CD4-positive, alpha-beta T cell treated with Interleukin-6 for 4 hours (primary cell): Measurements from ENCODE around the gene DDN.

Experiments
- DNase-seq: peaks from one replicate; pipeline ENCODE4 v3.0.0-alpha.2; 2020; ENCODE audit warnings: mixed read lengths

The DDN gene

GRCh38 chr12:49031573-49032161 lies 32.5 kb upstream of the DDN start:
- DNase-seq, result no peak

- no peak for DNase-seq
Observed at GRCh38 chr12:49030714-49031572, 31.8 kb upstream of the DDN start.

DNA sequence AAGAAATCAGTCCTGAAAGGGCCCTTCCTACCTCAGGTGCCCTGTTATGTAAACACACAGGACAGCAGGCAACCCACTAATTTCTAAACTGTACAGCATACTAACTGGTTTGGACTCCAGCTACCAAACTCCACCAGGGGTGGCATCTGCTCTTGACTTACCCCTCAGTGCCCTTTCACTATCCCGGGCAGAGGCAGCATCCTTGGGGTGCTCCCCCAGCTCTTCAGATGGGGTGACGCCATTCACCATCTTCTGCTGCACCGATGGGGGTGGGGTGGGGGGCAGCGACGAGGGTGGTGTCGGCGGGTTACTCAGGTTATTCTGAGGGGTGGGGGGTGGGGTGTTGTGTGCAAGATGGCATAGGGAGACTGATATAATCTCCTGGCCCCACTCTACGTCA lies 30.9 kb upstream of the DDN start:
- DNase-seq, result no peak

DNA sequence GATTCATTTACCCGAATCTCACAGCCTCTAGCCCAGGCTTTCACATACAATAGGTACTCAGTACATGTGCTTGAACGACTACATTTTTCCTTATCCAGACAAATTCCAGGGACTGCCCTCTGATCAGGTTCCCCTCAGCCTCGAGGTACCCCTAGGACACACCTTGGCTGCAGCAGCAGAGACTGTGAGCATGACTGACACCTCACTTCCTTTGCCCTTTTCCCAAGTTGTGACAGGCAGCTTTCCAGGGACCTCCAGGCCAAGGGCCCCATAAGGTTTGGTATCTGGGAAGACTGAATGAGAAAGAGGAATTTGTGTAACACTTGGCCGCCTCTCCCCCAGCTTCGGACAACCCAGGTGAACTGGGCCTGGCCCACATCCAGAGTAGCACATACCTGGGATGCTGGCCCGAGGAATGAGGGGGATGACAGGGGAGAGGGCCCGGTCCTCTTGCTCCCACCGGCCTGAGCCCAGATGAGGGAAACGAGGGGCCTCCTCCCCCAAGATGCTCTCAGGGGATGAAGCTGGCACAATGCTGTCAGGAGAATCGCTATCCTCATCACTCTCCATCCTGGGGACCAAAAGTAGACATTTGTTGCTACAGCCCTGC lies 29.6 kb upstream of the DDN start:
- no peak for DNase-seq

DNA sequence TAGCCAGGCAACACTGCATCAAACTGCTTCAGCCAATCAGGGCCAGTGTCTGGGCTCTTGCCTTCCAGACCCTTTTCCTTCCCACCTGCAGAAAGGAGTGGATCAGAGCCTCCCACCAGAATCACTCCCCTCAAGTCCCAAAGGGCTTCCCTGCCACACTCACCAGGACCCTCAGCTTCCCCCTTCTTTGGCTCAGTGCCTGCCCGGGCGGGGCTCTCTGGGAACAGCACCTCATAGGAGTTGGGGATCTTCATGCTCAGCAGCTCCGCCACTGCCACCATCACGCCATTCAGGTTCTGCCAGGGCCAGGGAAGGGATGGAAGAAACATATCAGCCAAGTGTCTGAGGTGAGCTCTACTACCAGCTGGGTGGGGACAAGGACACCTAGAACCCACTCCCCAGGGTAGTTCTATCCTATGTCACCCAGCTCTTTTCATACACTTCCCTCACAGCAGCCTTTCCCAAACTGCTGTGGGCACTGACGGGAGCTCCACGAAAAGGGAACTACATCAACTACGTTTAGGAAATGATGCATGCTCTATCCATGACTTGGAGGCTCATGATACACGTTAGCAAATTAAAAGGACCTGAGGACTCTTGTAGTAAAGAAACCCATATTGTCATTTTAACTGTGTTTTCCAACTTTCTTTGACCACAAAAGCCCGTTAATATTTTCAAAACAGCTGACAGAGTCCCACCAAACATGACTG lies 28.8 kb upstream of the DDN start:
- no peak for DNase-seq

DNA sequence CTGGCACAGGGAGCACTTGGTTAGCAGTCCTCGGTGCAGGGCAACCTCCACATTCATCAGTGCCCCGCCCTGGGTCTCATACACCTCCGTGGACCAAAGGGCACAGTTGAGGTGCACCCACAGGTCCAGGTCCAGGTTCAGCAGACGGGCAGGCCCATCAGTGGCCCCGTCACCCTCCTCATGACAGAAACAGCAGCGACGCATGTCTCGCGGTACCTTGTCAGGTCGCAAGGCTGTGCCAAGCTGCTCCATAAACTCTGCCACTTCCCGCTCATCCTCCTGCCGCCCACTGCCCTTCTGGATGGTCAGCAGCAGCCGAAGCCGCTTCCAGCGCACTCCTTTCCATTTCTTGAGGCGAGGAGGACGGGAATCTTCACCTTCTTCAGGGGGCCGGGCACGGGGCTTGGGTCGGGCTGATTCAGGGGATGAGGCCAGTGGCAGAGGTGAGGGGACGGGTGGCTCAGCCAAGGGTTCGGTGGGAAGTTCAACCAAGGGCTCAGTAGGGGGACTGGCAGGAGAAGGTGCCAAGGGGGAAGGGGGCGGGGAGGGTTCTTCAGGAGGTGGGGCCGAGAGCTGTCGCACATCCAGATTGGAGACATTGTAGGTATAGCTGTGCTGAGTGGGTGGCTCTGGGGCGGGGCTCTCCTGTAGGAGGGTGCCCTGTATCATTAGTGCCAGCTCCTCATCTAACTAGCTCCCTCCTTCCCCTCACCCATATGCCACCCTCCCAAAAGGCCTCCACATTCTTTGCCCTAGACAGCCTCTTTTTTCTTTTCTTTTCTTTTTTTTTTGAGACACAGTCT lies 27.7 kb upstream of the DDN start:
- no peak for DNase-seq

- DNase-seq, result no peak
Observed at GRCh38 chr12:49026101-49026500, 26.9 kb upstream of the DDN start.

- DNase-seq, result no peak
Observed at GRCh38 chr12:49025463-49025862, 26.3 kb upstream of the DDN start.

DNA sequence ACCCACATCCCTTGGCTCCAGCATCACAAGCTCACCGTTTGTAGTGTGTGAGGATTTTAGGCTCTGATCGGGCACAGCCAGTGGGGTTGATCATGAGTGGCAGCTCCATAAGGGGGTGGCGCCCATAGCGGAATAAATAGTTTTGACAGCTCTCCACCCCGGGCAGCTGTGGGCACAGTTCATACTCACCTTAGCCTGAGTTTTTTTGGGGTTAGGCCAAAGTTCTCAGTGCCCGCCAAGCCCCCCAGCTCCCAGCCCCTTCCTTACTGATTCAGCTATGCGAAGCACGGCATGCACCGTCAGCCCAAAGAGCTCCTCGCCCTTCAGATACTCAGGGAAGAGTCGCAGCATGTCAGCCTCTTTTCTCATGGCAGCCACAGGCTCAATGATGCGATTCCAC lies 25.4 kb upstream of the DDN start:
- no peak for DNase-seq

DNA sequence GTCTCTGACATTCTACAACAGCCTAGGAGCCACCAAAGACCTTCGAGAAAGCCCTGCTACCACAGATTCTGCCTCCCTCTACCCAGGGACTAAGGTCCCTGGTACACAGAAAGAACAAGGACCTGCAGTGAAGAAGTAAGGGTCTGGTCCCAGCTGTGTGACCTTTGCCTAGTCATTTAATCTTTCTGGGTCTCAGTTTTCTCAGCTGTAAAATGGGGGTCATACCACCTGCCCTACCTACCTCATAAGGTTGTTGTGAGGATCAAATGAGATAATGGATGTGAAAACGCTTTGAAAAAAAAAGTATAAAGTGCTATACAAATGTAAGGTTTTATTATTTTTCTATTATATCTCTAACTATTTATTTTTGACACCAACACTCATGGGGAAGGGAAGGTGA lies 24.6 kb upstream of the DDN start:
- no peak for DNase-seq

GRCh38 chr12:49022558-49023178 lies 23.5 kb upstream of the DDN start:
- DNase-seq, result no peak

DNA sequence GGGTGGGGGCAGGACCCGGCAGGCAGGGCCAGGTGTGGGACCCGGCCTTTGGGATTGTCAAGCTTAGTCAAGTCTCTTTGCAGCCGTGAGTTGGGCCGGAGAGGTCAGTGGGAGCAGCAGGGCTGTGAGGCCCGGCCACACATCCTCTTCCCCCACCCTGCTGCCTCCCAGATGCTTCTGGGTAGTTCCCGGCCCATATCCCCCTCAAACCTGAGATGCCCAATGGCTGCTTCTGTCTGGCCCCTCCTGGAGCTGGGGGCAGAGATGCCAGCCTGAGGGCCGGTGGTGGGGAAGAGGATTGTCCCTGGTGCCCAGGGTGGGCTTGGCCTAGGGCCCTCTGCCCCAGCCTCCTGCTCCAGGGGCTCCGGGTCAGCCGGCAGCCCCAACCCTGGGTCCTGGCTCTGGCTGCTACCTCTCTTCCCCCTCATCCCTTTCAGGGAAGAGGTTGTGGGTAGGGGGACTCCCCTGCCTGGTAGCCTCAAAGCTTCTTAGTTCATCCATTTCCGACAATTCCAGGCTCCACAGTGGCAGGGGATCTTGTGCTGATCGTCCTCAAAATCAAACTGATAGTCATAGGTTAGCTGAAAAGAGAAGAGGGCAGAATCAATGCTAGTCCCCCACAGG lies 22.2 kb upstream of the DDN start:
- no peak for DNase-seq

- DNase-seq, result no peak
Observed at GRCh38 chr12:49020441-49020840, 21.3 kb upstream of the DDN start.

DNA sequence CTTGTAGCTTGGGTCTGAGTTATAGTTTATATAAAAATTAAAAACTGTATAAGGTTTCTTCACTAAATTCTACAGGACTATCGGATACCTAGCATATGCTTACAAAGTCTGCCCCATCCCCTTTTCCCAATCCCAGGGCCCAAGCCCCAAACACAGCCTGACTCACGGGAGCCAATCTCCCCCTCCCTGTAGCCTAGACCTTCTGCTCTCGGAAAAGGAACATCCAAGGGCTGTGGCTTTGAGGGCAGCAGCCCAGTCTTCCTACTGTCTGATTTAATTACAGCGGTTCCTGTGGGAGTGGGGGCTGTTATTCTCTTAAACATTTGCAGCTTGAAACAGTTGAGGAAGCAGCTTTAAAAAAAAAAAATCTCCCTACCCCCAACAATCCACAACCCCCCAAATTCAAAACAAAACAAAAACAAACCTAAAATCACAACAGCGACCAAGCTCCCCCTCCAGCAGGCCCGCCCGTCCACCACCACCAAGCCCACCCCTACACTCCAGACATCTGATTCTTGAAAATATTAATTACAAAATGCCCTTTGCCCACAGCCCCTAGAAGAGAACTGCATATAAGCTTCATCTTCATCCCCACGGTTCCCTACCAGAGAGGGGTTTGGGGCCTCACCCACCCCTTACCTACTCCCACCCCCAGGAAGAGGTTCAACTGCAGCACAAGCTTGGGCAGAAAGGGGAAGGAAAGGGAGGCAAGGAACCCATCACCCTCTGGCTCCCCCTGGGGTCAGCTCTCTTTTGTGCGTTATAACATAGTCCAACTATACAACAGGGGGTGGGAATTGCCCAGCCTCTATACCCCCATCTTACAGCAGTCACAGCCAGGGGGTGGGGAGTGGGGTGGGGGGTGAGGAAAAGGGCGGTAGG lies 20.5 kb upstream of the DDN start:
- DNase-seq, result peak; percentile 42

DNA sequence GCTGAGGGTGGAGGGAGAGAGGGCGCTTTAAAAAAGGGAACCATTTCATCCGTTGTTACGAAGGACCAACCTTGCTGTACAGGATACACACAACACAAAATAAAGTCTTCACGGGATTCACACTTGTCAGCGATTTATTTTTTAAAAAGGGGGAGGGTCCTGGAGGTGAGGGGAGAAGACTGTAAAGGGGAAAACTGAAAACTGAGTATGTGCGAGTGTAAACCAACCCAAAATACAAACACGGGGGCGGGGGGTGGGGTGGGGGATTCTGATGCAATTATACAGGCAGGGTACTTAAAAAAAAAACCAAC lies 19.9 kb upstream of the DDN start:
- no peak for DNase-seq

GRCh38 chr12:49018261-49019119 lies 19.3 kb upstream of the DDN start, which contains the start of gene PRKAG1:
Gene PRKAG1 (minus strand): TSS chr12:49018776. CDS start chr12:49018740, 36 bp downstream.
- DNase-seq, result peak; percentile 97

- no peak for DNase-seq
Observed at GRCh38 chr12:49017891-49018260, 18.7 kb upstream of the DDN start.

- DNase-seq, result no peak
Observed at GRCh38 chr12:49015196-49015595, 16.0 kb upstream of the DDN start.

- DNase-seq, result no peak
Observed at GRCh38 chr12:49014547-49014946, 15.4 kb upstream of the DDN start.

DNA sequence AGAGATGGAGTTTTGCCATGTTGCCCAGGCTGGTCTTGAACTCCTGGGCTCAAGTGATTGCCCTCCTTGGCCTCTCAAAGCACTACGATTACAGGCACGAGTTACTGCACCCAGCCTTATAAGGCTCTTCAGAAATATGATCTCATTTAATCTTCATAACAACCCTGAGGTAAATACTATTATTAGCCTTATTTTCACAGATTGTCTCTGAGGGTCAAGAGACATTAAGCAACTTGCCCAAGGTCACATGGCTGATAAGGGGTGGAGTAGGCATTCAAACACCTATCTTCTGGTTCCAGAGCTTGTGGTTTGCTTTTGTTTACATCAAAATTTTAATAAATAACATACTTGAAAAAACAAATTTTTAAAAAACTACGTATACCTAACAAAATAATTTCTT lies 14.3 kb upstream of the DDN start:
- no peak for DNase-seq
